Measurements from ENCODE around the gene ENKD1. TPM values are rescaled to one million over a fixed set of nuclear protein-coding genes. Genes with fewer than 3 reads are reported as not detected.
A peak's percentile ranks its signal among the peaks of the same experiment; 100 is the strongest.

The ENKD1 gene
- total and polyA plus RNA-seq, 2 donors (not counting 1 experiment from before 2014, with no cell fraction given): 13.3 to 14.3 TPM

GRCh38 chr16:67665598-67665997 is 952 bp downstream of the ENKD1 start:
- Histone ChIP-seq H3K36me3 (replicated peaks in 1 of 2; ENCODE audit: control extremely low read depth in 1 of 2, control insufficient read depth in 1 of 2, extremely low read depth in 1 of 2, insufficient read depth in 2 of 2, low read length in 1 of 2) (peaks cover 0 to 3% of the 10 kb centered on the region in 2 experiments), H2AFZ (ENCODE audit: insufficient read depth, low read depth, low read length, poor library complexity, severe bottlenecking) (peak overlapping the region; percentile 100), H3K27ac (ENCODE audit: low read length in 2 of 2) (no peak overlapping the region), H3K9me3 (ENCODE audit: control extremely low read depth in 1 of 3, control insufficient read depth in 2 of 3, insufficient read depth in 1 of 3, low read length in 2 of 3) (no peaks in the 10 kb centered on the region), H3K79me2 (ENCODE audit: control insufficient read depth, insufficient read depth, low read length) (peaks cover 9% of the 10 kb centered on the region), H3K4me3 (ENCODE audit: control extremely low read depth in 1 of 5, extremely low read depth in 1 of 5, insufficient read depth in 1 of 5, low read depth in 2 of 5, low read length in 4 of 5) (peak overlapping the region in 1 of 5 experiments; percentile 91), H3K4me2 (replicated peaks; ENCODE audit: low read depth, low read length, poor library complexity, severe bottlenecking) (peak overlapping the region; percentile 99), H3K27me3 (replicated peaks in 1 of 4; ENCODE audit: control extremely low read depth in 1 of 4, control insufficient read depth in 3 of 4, insufficient read depth in 4 of 4, low read length in 3 of 4) (no peaks in the 10 kb centered on the region), H3K9ac (ENCODE audit: low read length) (no peak overlapping the region), H3K4me1 (ENCODE audit: control insufficient read depth in 2 of 2, insufficient read depth in 2 of 2, low read length in 2 of 2) (peaks cover 40 to 51% of the 10 kb centered on the region in 2 donors), H4K20me1 (ENCODE audit: control insufficient read depth, insufficient read depth, low read length, poor library complexity, severe bottlenecking) (no peaks in the 10 kb centered on the region)
- CTCF ChIA-PET: interaction anchor here (0.6 to 11.7 kb wide), 9 partner anchors 18 to 375 kb away, joined by 3 to 136 read pairs (median 13); partner anchors contain the start of genes ATP6V0D1, CARMIL2 and CTCF
- Mint-ChIP-seq H3K4me1 (peaks cover 49% of the 10 kb centered on the region), H3K27ac (peak overlapping the region; percentile 73), H3K4me3 (peak overlapping the region; percentile 78), H3K27me3 (no peaks in the 10 kb centered on the region), H3K9me3 (ENCODE audit: insufficient read depth) (no peaks in the 10 kb centered on the region)
- intact Hi-C loops (cut with micrococcal nuclease): loop anchor here (10.0 kb wide), 2 partner anchors 421 to 1469 kb away; partner anchors contain the start of genes CHTF8, FHOD1, SLC9A5 and UTP4
- POLR2A ChIA-PET: interaction anchor here (0.8 to 1.2 kb wide), 2 partner anchors 27 to 125 kb away, joined by 3 to 4 read pairs; no protein-coding TSS in a partner anchor
- ATAC-seq (ENCODE audit: low read depth) (no peak), DNase-seq (no peak)
- no peak for TF ChIP-seq EZH2 (IDR thresholded peaks at IDR 0.05; ENCODE audit: borderline replicate concordance, insufficient read depth, low read depth, low read length, poor library complexity, severe bottlenecking)
- TF ChIP-seq, protein P1, sequence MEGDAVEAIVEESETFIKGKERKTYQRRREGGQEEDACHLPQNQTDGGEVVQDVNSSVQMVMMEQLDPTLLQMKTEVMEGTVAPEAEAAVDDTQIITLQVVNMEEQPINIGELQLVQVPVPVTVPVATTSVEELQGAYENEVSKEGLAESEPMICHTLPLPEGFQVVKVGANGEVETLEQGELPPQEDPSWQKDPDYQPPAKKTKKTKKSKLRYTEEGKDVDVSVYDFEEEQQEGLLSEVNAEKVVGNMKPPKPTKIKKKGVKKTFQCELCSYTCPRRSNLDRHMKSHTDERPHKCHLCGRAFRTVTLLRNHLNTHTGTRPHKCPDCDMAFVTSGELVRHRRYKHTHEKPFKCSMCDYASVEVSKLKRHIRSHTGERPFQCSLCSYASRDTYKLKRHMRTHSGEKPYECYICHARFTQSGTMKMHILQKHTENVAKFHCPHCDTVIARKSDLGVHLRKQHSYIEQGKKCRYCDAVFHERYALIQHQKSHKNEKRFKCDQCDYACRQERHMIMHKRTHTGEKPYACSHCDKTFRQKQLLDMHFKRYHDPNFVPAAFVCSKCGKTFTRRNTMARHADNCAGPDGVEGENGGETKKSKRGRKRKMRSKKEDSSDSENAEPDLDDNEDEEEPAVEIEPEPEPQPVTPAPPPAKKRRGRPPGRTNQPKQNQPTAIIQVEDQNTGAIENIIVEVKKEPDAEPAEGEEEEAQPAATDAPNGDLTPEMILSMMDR (IDR thresholded peaks at IDR 0.05): no peak
- 81% methylated on average over 3 of the region's 5 CpGs for WGBS (ENCODE audit: insufficient coverage)

GRCh38 chr16:67664871-67665270 is 1.7 kb downstream of the ENKD1 start:
- H3K79me2 ChIP-seq (ENCODE audit: control insufficient read depth, insufficient read depth, low read length): peaks cover 10% of the 10 kb centered on the region
- no peak overlapping the region for H3K9ac ChIP-seq (ENCODE audit: low read length)
- TF ChIP-seq, protein P1 (IDR thresholded peaks at IDR 0.05): no peak
- TF ChIP-seq EZH2 (IDR thresholded peaks at IDR 0.05; ENCODE audit: borderline replicate concordance, insufficient read depth, low read depth, low read length, poor library complexity, severe bottlenecking): no peak
- no peak overlapping the region for H3K4me2 ChIP-seq (replicated peaks; ENCODE audit: low read depth, low read length, poor library complexity, severe bottlenecking)
- no peak overlapping the region for H3K27ac ChIP-seq (ENCODE audit: low read length in 2 of 2)
- H4K20me1 ChIP-seq (ENCODE audit: control insufficient read depth, insufficient read depth, low read length, poor library complexity, severe bottlenecking): no peaks in the 10 kb centered on the region
- ChIA-PET CTCF (interaction anchor here (1.0 to 11.7 kb wide), 8 partner anchors 20 to 376 kb away, joined by 3 to 136 read pairs (median 8); partner anchors contain the start of genes ATP6V0D1 and CARMIL2), POLR2A (interaction anchor here (0.8 to 1.2 kb wide), 2 partner anchors 28 to 124 kb away, joined by 3 to 4 read pairs; no protein-coding TSS in a partner anchor)
- DNase-seq (peak; percentile 21), ATAC-seq (ENCODE audit: low read depth) (no peak)
- Mint-ChIP-seq H3K27me3 (no peaks in the 10 kb centered on the region), H3K9me3 (ENCODE audit: insufficient read depth) (no peaks in the 10 kb centered on the region), H3K4me3 (peak overlapping the region; percentile 61), H3K4me1 (peaks cover 48% of the 10 kb centered on the region), H3K27ac (peak overlapping the region; percentile 57)
- intact Hi-C loops (cut with micrococcal nuclease): loop anchor here (10.0 kb wide), 2 partner anchors 420 to 1470 kb away; partner anchors contain the start of genes CHTF8, FHOD1, SLC9A5 and UTP4
- peaks cover 0 to 3% of the 10 kb centered on the region in 2 experiments for H3K36me3 ChIP-seq (replicated peaks in 1 of 2; ENCODE audit: control extremely low read depth in 1 of 2, control insufficient read depth in 1 of 2, extremely low read depth in 1 of 2, insufficient read depth in 2 of 2, low read length in 1 of 2)
- no peak overlapping the region for H3K4me3 ChIP-seq (ENCODE audit: control extremely low read depth in 1 of 5, extremely low read depth in 1 of 5, insufficient read depth in 1 of 5, low read depth in 2 of 5, low read length in 4 of 5)
- no peak overlapping the region for H2AFZ ChIP-seq (ENCODE audit: insufficient read depth, low read depth, low read length, poor library complexity, severe bottlenecking)
- peaks cover 40 to 49% of the 10 kb centered on the region in 2 donors for H3K4me1 ChIP-seq (ENCODE audit: control insufficient read depth in 2 of 2, insufficient read depth in 2 of 2, low read length in 2 of 2)
- H3K27me3 ChIP-seq (replicated peaks in 1 of 4; ENCODE audit: control extremely low read depth in 1 of 4, control insufficient read depth in 3 of 4, insufficient read depth in 4 of 4, low read length in 3 of 4): no peaks in the 10 kb centered on the region
- H3K9me3 ChIP-seq (ENCODE audit: control extremely low read depth in 1 of 3, control insufficient read depth in 2 of 3, insufficient read depth in 1 of 3, low read length in 2 of 3): no peaks in the 10 kb centered on the region
- 100% methylated on average over 7 of the region's 7 CpGs for WGBS (ENCODE audit: insufficient coverage)

All from B cell (primary cell).